ENCODE results near the gene EFTUD2. TPM values are rescaled to one million over a fixed set of nuclear protein-coding genes. Genes with fewer than 3 reads are reported as not detected.

Gene EFTUD2
- total RNA-seq, 2 donors from 2014 or later, result 35.2 to 117 TPM

GRCh38 chr17:44840936-44841335 is 58.3 kb downstream of the EFTUD2 start:
- Histone ChIP-seq H3K4me1 (ENCODE audit: control insufficient read depth in 1 of 2, low read depth in 2 of 2) (peaks cover 0 to 4% of the 10 kb centered on the region in 2 donors), H3K9me3 (no peaks in the 10 kb centered on the region), H3K27ac (no peak overlapping the region), H3K27me3 (replicated peaks; ENCODE audit: insufficient read depth) (no peaks in the 10 kb centered on the region), H3K4me3 (no peak overlapping the region), H3K36me3 (no peaks in the 10 kb centered on the region)
- ATAC-seq (ENCODE audit: insufficient number of reproducible peaks, low FRiP score, low read depth) (no peak), DNase-seq (ENCODE audit: low spot score) (no peak)
- no peak for TF ChIP-seq CTCF (IDR thresholded peaks at IDR 0.05)

- no peak for DNase-seq (ENCODE audit: low spot score)
- no peaks in the 10 kb centered on the region for H3K36me3 ChIP-seq
- peaks cover 0 to 4% of the 10 kb centered on the region in 2 donors for H3K4me1 ChIP-seq (ENCODE audit: control insufficient read depth in 1 of 2, low read depth in 2 of 2)
- no peak for TF ChIP-seq CTCF (IDR thresholded peaks at IDR 0.05)
- no peak for ATAC-seq (ENCODE audit: insufficient number of reproducible peaks, low FRiP score, low read depth)
- no peak overlapping the region for H3K27ac ChIP-seq
- no peaks in the 10 kb centered on the region for H3K9me3 ChIP-seq
- H3K27me3 ChIP-seq (replicated peaks; ENCODE audit: insufficient read depth), result no peaks in the 10 kb centered on the region
- H3K4me3 ChIP-seq, result no peak overlapping the region
These were observed 59.0 kb downstream of the EFTUD2 start for GRCh38 chr17:44840274-44840673.

GRCh38 chr17:44837196-44837595 is 62.0 kb downstream of the EFTUD2 start:
- Histone ChIP-seq H3K4me1 (ENCODE audit: control insufficient read depth in 1 of 2, low read depth in 2 of 2) (no peaks in the 10 kb centered on the region), H3K4me3 (no peak overlapping the region), H3K27ac (no peak overlapping the region), H3K27me3 (replicated peaks; ENCODE audit: insufficient read depth) (no peaks in the 10 kb centered on the region), H3K9me3 (no peaks in the 10 kb centered on the region), H3K36me3 (no peaks in the 10 kb centered on the region)
- no peak for ATAC-seq (ENCODE audit: insufficient number of reproducible peaks, low FRiP score, low read depth)
- no peak for TF ChIP-seq CTCF (IDR thresholded peaks at IDR 0.05)
- DNase-seq (ENCODE audit: low spot score), result no peak

- no peak overlapping the region for H3K4me3 ChIP-seq
- no peaks in the 10 kb centered on the region for H3K27me3 ChIP-seq (replicated peaks; ENCODE audit: insufficient read depth)
- no peak for DNase-seq (ENCODE audit: low spot score)
- H3K36me3 ChIP-seq, result no peaks in the 10 kb centered on the region
- no peak overlapping the region for H3K27ac ChIP-seq
- peaks cover 0 to 18% of the 10 kb centered on the region in 2 donors for H3K4me1 ChIP-seq (ENCODE audit: control insufficient read depth in 1 of 2, low read depth in 2 of 2)
- no peak for TF ChIP-seq CTCF (IDR thresholded peaks at IDR 0.05)
- no peak for ATAC-seq (ENCODE audit: insufficient number of reproducible peaks, low FRiP score, low read depth)
- H3K9me3 ChIP-seq, result no peaks in the 10 kb centered on the region
These were observed 66.4 kb downstream of the EFTUD2 start for GRCh38 chr17:44832805-44833204.

GRCh38 chr17:44831371-44831770 is 67.9 kb downstream of the EFTUD2 start:
- Histone ChIP-seq H3K27me3 (replicated peaks; ENCODE audit: insufficient read depth) (no peaks in the 10 kb centered on the region), H3K9me3 (no peaks in the 10 kb centered on the region), H3K27ac (no peak overlapping the region), H3K36me3 (no peaks in the 10 kb centered on the region), H3K4me1 (ENCODE audit: control insufficient read depth in 1 of 2, low read depth in 2 of 2) (peaks cover 0 to 30% of the 10 kb centered on the region in 2 donors), H3K4me3 (no peak overlapping the region)
- DNase-seq (ENCODE audit: low spot score) (no peak), ATAC-seq (ENCODE audit: insufficient number of reproducible peaks, low FRiP score, low read depth) (no peak)
- no peak for TF ChIP-seq CTCF (IDR thresholded peaks at IDR 0.05)
